Measurements from ENCODE around the gene GINS3. TPM values are rescaled to one million over a fixed set of nuclear protein-coding genes. Genes with fewer than 3 reads are reported as not detected.

Gene GINS3
- polyA plus RNA-seq, 1 donor (not counting 4 experiments of a cell fraction or from before 2014, with no cell fraction given): 10.1 TPM

- no peak for FAIRE-seq
- no peaks in the 10 kb centered on the region for H4K20me1 ChIP-seq (ENCODE audit: control insufficient read depth, extremely low read depth, insufficient read depth, low read length)
- TF ChIP-seq CTCF (optimal IDR thresholded peaks at IDR 0.05 in 1 of 3, IDR thresholded peaks at IDR 0.05 in 1 of 3, conservative IDR thresholded peaks at IDR 0.05 in 1 of 3; ENCODE audit: extremely low read depth in 1 of 3, insufficient read depth in 2 of 3, low read length in 3 of 3) (no peak), EZH2 (IDR thresholded peaks at IDR 0.05; ENCODE audit: low read length) (no peak)
Observed at GRCh38 chr16:58371841-58372240, 20.4 kb upstream of the GINS3 start.

GRCh38 chr16:58375386-58375785, 16.9 kb upstream of the GINS3 start:
- H3K27me3 ChIP-seq (ENCODE audit: control insufficient read depth, extremely low read depth, insufficient read depth, low read length): no peaks in the 10 kb centered on the region
- TF ChIP-seq CTCF (optimal IDR thresholded peaks at IDR 0.05 in 1 of 3, IDR thresholded peaks at IDR 0.05 in 1 of 3, conservative IDR thresholded peaks at IDR 0.05 in 1 of 3; ENCODE audit: extremely low read depth in 1 of 3, insufficient read depth in 2 of 3, low read length in 3 of 3) (no peak), EZH2 (IDR thresholded peaks at IDR 0.05; ENCODE audit: low read length) (no peak)
- dilution Hi-C loops (cut with MboI; ENCODE audit: extremely low pct_ligation_motif_present, low sequenced_read_pairs): no loop called here
- H3K9me3 ChIP-seq (ENCODE audit: control insufficient read depth, low read depth, low read length): no peaks in the 10 kb centered on the region
- H3K4me1 ChIP-seq (ENCODE audit: control insufficient read depth, extremely low read depth, insufficient read depth, low read length): no peaks in the 10 kb centered on the region
- FAIRE-seq (no peak), DNase-seq (ENCODE audit: low read depth, low spot score) (no peak)
- H3K27ac ChIP-seq (ENCODE audit: control insufficient read depth, insufficient read depth, low read length): no peak overlapping the region
- H3K4me2 ChIP-seq (ENCODE audit: control insufficient read depth, extremely low read depth, insufficient read depth, low read depth, low read length): no peak overlapping the region
- H4K20me1 ChIP-seq (ENCODE audit: control insufficient read depth, extremely low read depth, insufficient read depth, low read length): no peaks in the 10 kb centered on the region
- H3K9ac ChIP-seq (ENCODE audit: control insufficient read depth, extremely low read depth, insufficient read depth, low read length): no peak overlapping the region
- H3K9me1 ChIP-seq (ENCODE audit: control insufficient read depth, extremely low read depth, insufficient read depth, low read length): no peaks in the 10 kb centered on the region
- no peaks in the 10 kb centered on the region for H3K79me2 ChIP-seq (ENCODE audit: control insufficient read depth, insufficient read depth, low read length)
- H3K4me3 ChIP-seq (ENCODE audit: control insufficient read depth in 2 of 3, extremely low read depth in 1 of 3, insufficient read depth in 2 of 3, low read depth in 1 of 3, low read length in 3 of 3): no peak overlapping the region
- no peaks in the 10 kb centered on the region for H3K36me3 ChIP-seq (ENCODE audit: control insufficient read depth in 2 of 2, extremely low read depth in 1 of 2, insufficient read depth in 2 of 2, low read length in 2 of 2)
- H2AFZ ChIP-seq (ENCODE audit: control insufficient read depth, low read length): no peak overlapping the region

More at GRCh38 chr16:58371841-58372240, 20.4 kb upstream of the GINS3 start:
- no peak for DNase-seq (ENCODE audit: low read depth, low spot score)
- Histone ChIP-seq H3K9me1 (ENCODE audit: control insufficient read depth, extremely low read depth, insufficient read depth, low read length) (no peaks in the 10 kb centered on the region), H3K79me2 (ENCODE audit: control insufficient read depth, insufficient read depth, low read length) (no peaks in the 10 kb centered on the region), H3K4me3 (ENCODE audit: control insufficient read depth in 2 of 3, extremely low read depth in 1 of 3, insufficient read depth in 2 of 3, low read depth in 1 of 3, low read length in 3 of 3) (no peak overlapping the region), H3K27ac (ENCODE audit: control insufficient read depth, insufficient read depth, low read length) (no peak overlapping the region), H2AFZ (ENCODE audit: control insufficient read depth, low read length) (no peak overlapping the region), H3K4me1 (ENCODE audit: control insufficient read depth, extremely low read depth, insufficient read depth, low read length) (no peaks in the 10 kb centered on the region), H3K9me3 (ENCODE audit: control insufficient read depth, low read depth, low read length) (no peaks in the 10 kb centered on the region), H3K36me3 (ENCODE audit: control insufficient read depth in 2 of 2, extremely low read depth in 1 of 2, insufficient read depth in 2 of 2, low read length in 2 of 2) (no peaks in the 10 kb centered on the region), H3K27me3 (ENCODE audit: control insufficient read depth, extremely low read depth, insufficient read depth, low read length) (no peaks in the 10 kb centered on the region), H3K4me2 (ENCODE audit: control insufficient read depth, extremely low read depth, insufficient read depth, low read depth, low read length) (no peak overlapping the region), H3K9ac (ENCODE audit: control insufficient read depth, extremely low read depth, insufficient read depth, low read length) (no peak overlapping the region)
- dilution Hi-C loops (cut with MboI; ENCODE audit: extremely low pct_ligation_motif_present, low sequenced_read_pairs): no loop called here

All from keratinocyte (primary cell).